RWPE2 (cell line): Measurements from ENCODE around the gene CIAPIN1.
A peak's percentile ranks its signal among the peaks of the same experiment; 100 is the strongest.

ENCODE experiments used
- ATAC-seq: fragments of 200-7000 bp; cut with Tn5 transposase; 3 replicates; pipeline ENCODE4 v1.9.1; 2021; ENCODE audit warnings: low read depth
- DNase-seq: peaks from one replicate; pipeline ENCODE4 v3.0.0-alpha.2; 2020; ENCODE audit warnings: low spot score
- H3K27ac ChIP-seq: fragments of 450-650 bp; 2 replicates; pipeline ENCODE4 v1.5.1; 2017; ENCODE audit warnings: mild to moderate bottlenecking; ENCODE audit not compliant: poor library complexity, severe bottlenecking
- H3K27me3 ChIP-seq: fragments of 250-450 bp; sonication (Bioruptor Pico); 2 replicates; pipeline ENCODE4 v1.5.1; 2021; ENCODE audit warnings: mild to moderate bottlenecking, moderate library complexity; ENCODE audit not compliant: insufficient read depth, poor library complexity, severe bottlenecking
- H3K36me3 ChIP-seq: fragments of 250-450 bp; sonication (Bioruptor Pico); 2 replicates; pipeline ENCODE4 v1.5.1; 2020; ENCODE audit warnings: low read depth, mild to moderate bottlenecking, moderate library complexity
- H3K4me1 ChIP-seq: fragments of 250-450 bp; sonication (Bioruptor Pico); 2 replicates; pipeline ENCODE4 v1.5.1; 2021; ENCODE audit warnings: mild to moderate bottlenecking, moderate library complexity; ENCODE audit not compliant: insufficient read depth, poor library complexity, severe bottlenecking
- H3K4me3 ChIP-seq: fragments of 250-450 bp; sonication (Bioruptor Pico); 2 replicates; pipeline ENCODE4 v1.5.1; 2021; ENCODE audit warnings: mild to moderate bottlenecking, moderate library complexity; ENCODE audit not compliant: severe bottlenecking
- H3K9me3 ChIP-seq: fragments of 250-450 bp; sonication (Bioruptor Pico); 2 replicates; pipeline ENCODE4 v1.5.1; 2021; ENCODE audit warnings: mild to moderate bottlenecking, moderate library complexity; ENCODE audit not compliant: severe bottlenecking
- CTCF ChIP-seq: fragments of 450-650 bp; IDR thresholded peaks from one replicate; pipeline ENCODE4 v1.5.1; 2017; ENCODE audit warnings: mild to moderate bottlenecking, moderate library complexity; ENCODE audit not compliant: poor library complexity, severe bottlenecking

The CIAPIN1 gene

GRCh38 chr16:57392694-57393093, 54.5 kb downstream of the CIAPIN1 start:
- TF ChIP-seq CTCF = no peak
- 0 out of 3 replicates have a peak, but pooled peaks have one; percentile 23 for ATAC-seq
- Histone ChIP-seq H3K4me3 (no peak overlapping the region), H3K27me3 (no peaks in the 10 kb centered on the region), H3K4me1 (peaks cover 11% of the 10 kb centered on the region), H3K36me3 (no peaks in the 10 kb centered on the region), H3K9me3 (no peaks in the 10 kb centered on the region), H3K27ac (no peak overlapping the region)
- no peak for DNase-seq

- no peak for DNase-seq
- Histone ChIP-seq H3K4me1 (peaks cover 11% of the 10 kb centered on the region), H3K9me3 (no peaks in the 10 kb centered on the region), H3K27ac (no peak overlapping the region), H3K27me3 (no peaks in the 10 kb centered on the region), H3K4me3 (no peak overlapping the region), H3K36me3 (no peaks in the 10 kb centered on the region)
- no peak for TF ChIP-seq CTCF
- ATAC-seq = no peak
Measured at GRCh38 chr16:57391708-57392107, 55.5 kb downstream of the CIAPIN1 start.

- no peak for ATAC-seq
- DNase-seq = no peak
- no peaks in the 10 kb centered on the region for H3K27me3 ChIP-seq
- TF ChIP-seq CTCF = no peak
- H3K9me3 ChIP-seq = no peaks in the 10 kb centered on the region
- peaks cover 11% of the 10 kb centered on the region for H3K4me1 ChIP-seq
- H3K27ac ChIP-seq = no peak overlapping the region
- H3K36me3 ChIP-seq = no peaks in the 10 kb centered on the region
- H3K4me3 ChIP-seq = no peak overlapping the region
Measured at GRCh38 chr16:57391300-57391699, 55.9 kb downstream of the CIAPIN1 start.

- no peak overlapping the region for H3K4me3 ChIP-seq
- no peaks in the 10 kb centered on the region for H3K36me3 ChIP-seq
- ATAC-seq (no peak), DNase-seq (no peak)
- H3K4me1 ChIP-seq = peaks cover 11% of the 10 kb centered on the region
- no peaks in the 10 kb centered on the region for H3K27me3 ChIP-seq
- no peak for TF ChIP-seq CTCF
- H3K9me3 ChIP-seq = no peaks in the 10 kb centered on the region
- H3K27ac ChIP-seq = no peak overlapping the region
Measured at GRCh38 chr16:57390636-57391295, 56.4 kb downstream of the CIAPIN1 start.

- ATAC-seq = no peak
- H3K27ac ChIP-seq = no peak overlapping the region
- no peaks in the 10 kb centered on the region for H3K27me3 ChIP-seq
- H3K4me3 ChIP-seq = no peak overlapping the region
- peaks cover 5% of the 10 kb centered on the region for H3K4me1 ChIP-seq
- no peak for TF ChIP-seq CTCF
- H3K9me3 ChIP-seq = no peaks in the 10 kb centered on the region
- no peaks in the 10 kb centered on the region for H3K36me3 ChIP-seq
- no peak for DNase-seq
Measured at GRCh38 chr16:57389087-57389468, 58.1 kb downstream of the CIAPIN1 start.
